SK-N-SH treated with all-trans-retinoic acid at 6 μM for 48 hours (cell line): ENCODE measurements around the gene TAF9B.
"Not testable (repeated sequence)": the region's sequence is repeated elsewhere in the genome, so short reads cannot be mapped to it uniquely, and the experiment has no call there.

Experiments used
- ATAC-seq: fragments of 200-7000 bp; cut with Tn5 transposase; 3 replicates; pipeline ENCODE4 v1.9.1; 2020; ENCODE audit warnings: mild to moderate bottlenecking, moderate library complexity
- ARNTL ChIP-seq: fragments of 450-650 bp; formaldehyde crosslinking; IDR thresholded peaks from 2 replicates; pipeline ENCODE4 v1.5.0; 2020; ENCODE audit warnings: low read depth, mild to moderate bottlenecking, moderate library complexity, borderline replicate concordance
- BACH2 ChIP-seq: fragments of 250-450 bp; sonication (Bioruptor Pico); IDR thresholded peaks from 2 replicates; pipeline ENCODE4 v1.9.0; 2021; ENCODE audit warnings: mild to moderate bottlenecking, borderline replicate concordance
- CREB5 ChIP-seq: fragments of 250-450 bp; sonication (Bioruptor Pico); IDR thresholded peaks from 2 replicates; pipeline ENCODE4 v1.5.1; 2020; ENCODE audit warnings: low read depth, mild to moderate bottlenecking, moderate library complexity
- CSRNP3 ChIP-seq: fragments of 250-450 bp; sonication (Bioruptor Pico); IDR thresholded peaks from 2 replicates; pipeline ENCODE4 v1.5.1; 2021; ENCODE audit warnings: mild to moderate bottlenecking, moderate library complexity
- ESRRG ChIP-seq: fragments of 250-450 bp; sonication (Bioruptor Pico); IDR thresholded peaks from 2 replicates; pipeline ENCODE4 v1.6.1; 2021; ENCODE audit warnings: mild to moderate bottlenecking
- ISL1 ChIP-seq: fragments of 250-450 bp; sonication (Bioruptor Pico); IDR thresholded peaks from 2 replicates; pipeline ENCODE4 v2.1.2; 2022; ENCODE audit warnings: mild to moderate bottlenecking, moderate library complexity
- OSR1 ChIP-seq: fragments of 250-450 bp; sonication (Bioruptor Pico); IDR thresholded peaks from 2 replicates; pipeline ENCODE4 v1.8.0; 2022; ENCODE audit warnings: moderate library complexity, mild to moderate bottlenecking, inconsistent platforms
- POU6F1 ChIP-seq: fragments of 250-450 bp; sonication (Bioruptor Pico); IDR thresholded peaks from 2 replicates; pipeline ENCODE4 v1.8.0; 2021; ENCODE audit warnings: low read depth, mild to moderate bottlenecking, moderate library complexity, borderline replicate concordance
- PPARA ChIP-seq: fragments of 250-450 bp; sonication (Bioruptor Pico); IDR thresholded peaks from 2 replicates; pipeline ENCODE4 v1.5.0; 2020; ENCODE audit warnings: mild to moderate bottlenecking, borderline replicate concordance
- RARB ChIP-seq: fragments of 250-450 bp; sonication (Bioruptor Pico); IDR thresholded peaks from 2 replicates; pipeline ENCODE4 v1.8.0; 2021; ENCODE audit warnings: mild to moderate bottlenecking, moderate library complexity
- SNAI2 ChIP-seq: fragments of 250-450 bp; sonication (Bioruptor Pico); IDR thresholded peaks from 2 replicates; pipeline ENCODE4 v1.5.0; 2020; ENCODE audit warnings: mild to moderate bottlenecking, moderate library complexity
- ZC3H10 ChIP-seq: fragments of 250-450 bp; sonication (Bioruptor Pico); IDR thresholded peaks from 2 replicates; pipeline ENCODE4 v1.5.1; 2021; ENCODE audit warnings: mild to moderate bottlenecking, moderate library complexity
- ZFP3 ChIP-seq: fragments of 250-450 bp; sonication (Bioruptor Pico); IDR thresholded peaks from 2 replicates; pipeline ENCODE4 v1.5.0; 2020; ENCODE audit warnings: mild to moderate bottlenecking, moderate library complexity
- ZFP30 ChIP-seq: fragments of 450-650 bp; formaldehyde crosslinking; IDR thresholded peaks from 2 replicates; pipeline ENCODE4 v1.5.0; 2022; ENCODE audit warnings: mild to moderate bottlenecking, moderate library complexity
- ZNF70 ChIP-seq: fragments of 450-650 bp; formaldehyde crosslinking; IDR thresholded peaks from 2 replicates; pipeline ENCODE4 v1.5.0; 2020; ENCODE audit warnings: mild to moderate bottlenecking, moderate library complexity
- ZNF8 ChIP-seq: fragments of 450-650 bp; formaldehyde crosslinking; IDR thresholded peaks from 2 replicates; pipeline ENCODE4 v1.5.0; 2020; ENCODE audit warnings: mild to moderate bottlenecking, moderate library complexity
- TF ChIP-seq, protein P1 (sequence below): fragments of 250-450 bp; sonication (Bioruptor Pico); IDR thresholded peaks from 2 replicates; pipeline ENCODE4 v1.8.0; 2020; ENCODE audit warnings: mild to moderate bottlenecking, moderate library complexity, borderline replicate concordance

TAF9B gene

DNA sequence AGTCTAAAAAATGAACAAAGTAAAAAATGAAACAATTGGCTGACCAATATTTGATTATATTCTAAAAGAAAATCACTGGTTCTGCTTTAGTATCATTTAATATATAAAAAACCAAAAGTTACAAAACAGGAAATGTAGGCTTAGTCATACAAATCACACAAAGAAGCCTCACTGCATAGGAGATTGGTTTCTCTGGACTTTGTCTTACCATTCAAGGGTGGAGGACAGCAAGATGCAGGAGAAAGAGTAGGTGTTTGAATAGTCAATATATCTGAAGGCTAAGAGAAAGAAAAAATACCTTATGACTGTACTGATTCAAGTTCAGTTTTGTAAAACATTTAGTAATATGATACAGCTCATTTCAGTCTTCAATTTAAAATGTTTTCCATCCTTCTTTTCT is 28.6 kb upstream of the TAF9B start:
- no peak for TF ChIP-seq ZNF70 (CRISPR knock-in tag)
- no peak for TF ChIP-seq ESRRG (CRISPR knock-in tag)
- TF ChIP-seq BACH2 (CRISPR knock-in tag): no peak
- TF ChIP-seq ARNTL: no peak
- no peak for TF ChIP-seq ZFP30 (CRISPR knock-in tag)
- no peak for TF ChIP-seq ZNF8
- TF ChIP-seq OSR1 (CRISPR knock-in tag): no peak
- TF ChIP-seq SNAI2: no peak
- no peak for TF ChIP-seq PPARA (CRISPR knock-in tag)
- no peak for ATAC-seq

GRCh38 chrX:78165425-78165824 is 26.0 kb upstream of the TAF9B start:
- TF ChIP-seq CREB5 (no peak), ARNTL (no peak), ZNF70 (CRISPR knock-in tag) (no peak), ZFP30 (CRISPR knock-in tag) (no peak), RARB (no peak), ISL1 (CRISPR knock-in tag) (no peak), CSRNP3 (CRISPR knock-in tag) (no peak), ZFP3 (CRISPR knock-in tag) (no peak)
- TF ChIP-seq, protein P1, sequence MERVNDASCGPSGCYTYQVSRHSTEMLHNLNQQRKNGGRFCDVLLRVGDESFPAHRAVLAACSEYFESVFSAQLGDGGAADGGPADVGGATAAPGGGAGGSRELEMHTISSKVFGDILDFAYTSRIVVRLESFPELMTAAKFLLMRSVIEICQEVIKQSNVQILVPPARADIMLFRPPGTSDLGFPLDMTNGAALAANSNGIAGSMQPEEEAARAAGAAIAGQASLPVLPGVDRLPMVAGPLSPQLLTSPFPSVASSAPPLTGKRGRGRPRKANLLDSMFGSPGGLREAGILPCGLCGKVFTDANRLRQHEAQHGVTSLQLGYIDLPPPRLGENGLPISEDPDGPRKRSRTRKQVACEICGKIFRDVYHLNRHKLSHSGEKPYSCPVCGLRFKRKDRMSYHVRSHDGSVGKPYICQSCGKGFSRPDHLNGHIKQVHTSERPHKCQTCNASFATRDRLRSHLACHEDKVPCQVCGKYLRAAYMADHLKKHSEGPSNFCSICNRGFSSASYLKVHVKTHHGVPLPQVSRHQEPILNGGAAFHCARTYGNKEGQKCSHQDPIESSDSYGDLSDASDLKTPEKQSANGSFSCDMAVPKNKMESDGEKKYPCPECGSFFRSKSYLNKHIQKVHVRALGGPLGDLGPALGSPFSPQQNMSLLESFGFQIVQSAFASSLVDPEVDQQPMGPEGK (CRISPR knock-in tag): no peak
- ATAC-seq: no peak

DNA sequence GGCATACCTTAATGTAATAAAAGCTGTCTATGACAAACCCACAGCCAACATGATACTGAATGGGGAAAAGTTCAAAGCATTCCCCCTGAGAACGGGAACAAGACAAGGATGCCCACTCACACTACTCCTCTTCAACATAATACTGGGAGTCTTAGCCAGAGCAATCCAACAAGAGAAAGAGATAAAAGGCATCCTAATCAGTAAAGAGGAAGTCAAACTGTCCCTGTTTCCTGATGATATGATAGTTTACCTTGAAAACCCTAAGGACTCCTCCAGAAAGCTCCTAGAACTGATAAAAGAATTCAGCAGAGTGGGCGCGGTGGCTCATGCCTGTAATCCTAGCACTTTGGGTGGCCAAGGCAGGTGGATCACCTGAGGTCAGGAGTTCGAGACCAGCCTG is 23.7 kb upstream of the TAF9B start:
- ATAC-seq: not testable (repeated sequence)

GRCh38 chrX:78160711-78161110 is 21.3 kb upstream of the TAF9B start:
- not testable (repeated sequence) for ATAC-seq

GRCh38 chrX:78157846-78158245 is 18.4 kb upstream of the TAF9B start:
- ATAC-seq: 0 out of 3 replicates have a peak, but pooled peaks have one; percentile 24

DNA sequence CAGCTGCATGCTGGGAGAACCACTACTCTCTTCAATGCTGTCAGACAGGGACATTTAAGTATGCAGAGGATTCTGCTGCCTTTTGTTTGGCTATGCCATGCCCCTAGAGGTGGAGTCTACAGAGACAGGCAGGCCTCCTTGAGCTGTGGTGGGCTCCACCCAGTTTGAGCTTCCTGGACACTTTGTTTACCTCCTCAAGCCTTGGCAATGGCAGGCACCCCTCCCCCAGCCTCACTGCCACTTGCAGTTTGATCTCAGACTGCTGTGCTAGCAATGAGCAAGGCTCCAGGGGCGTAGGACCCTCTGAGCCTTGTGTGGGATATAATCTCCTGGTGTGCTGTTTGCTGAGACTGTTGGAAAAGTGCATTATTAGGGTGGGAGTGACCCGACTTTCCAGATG is 17.9 kb upstream of the TAF9B start:
- not testable (repeated sequence) for ATAC-seq

GRCh38 chrX:78147002-78147540 is 7.6 kb upstream of the TAF9B start:
- not testable (repeated sequence) for ATAC-seq

DNA sequence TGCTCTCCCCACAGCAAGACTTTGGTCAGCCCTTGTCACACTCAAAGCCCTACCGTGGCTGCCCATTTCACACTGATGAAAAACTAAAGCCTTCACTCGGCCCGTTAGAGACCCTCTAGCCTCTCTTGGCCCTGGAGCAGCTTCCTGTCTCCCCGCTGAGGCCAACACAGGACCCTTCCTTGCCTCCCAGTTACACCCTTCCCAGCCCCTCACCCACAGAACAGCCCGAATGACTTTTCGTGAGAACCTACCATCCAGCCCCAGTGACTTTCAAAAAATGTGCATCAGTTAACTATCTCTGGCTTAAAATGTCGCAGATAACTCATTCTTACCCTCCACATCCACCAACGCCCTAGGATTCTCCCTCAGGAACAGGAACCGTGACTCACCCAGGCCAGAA is 756 bp upstream of the TAF9B start:
- no peak for ATAC-seq
- TF ChIP-seq ZFP3 (CRISPR knock-in tag) (no peak), ZC3H10 (CRISPR knock-in tag) (no peak), POU6F1 (CRISPR knock-in tag) (no peak)
